Fibroblast of lung (primary cell): ENCODE data around the gene AHR. TPM values are rescaled to one million over a fixed set of nuclear protein-coding genes. Genes with fewer than 3 reads are reported as not detected.

ENCODE experiments used
- DNase-seq, 2 donors: peaks; one replicate each; pipeline versions ENCODE4 v3.0.0 to v3.0.0-alpha.2; 2010; ENCODE audit warnings: low read depth in 2 of 2
- H2AFZ ChIP-seq: 2 replicates; pipeline ENCODE4 v1.5.1; 2012; ENCODE audit warnings: low read length, control low read depth, inconsistent platforms
- H3K27ac ChIP-seq: 2 replicates; pipeline ENCODE4 v1.5.1; 2011; ENCODE audit warnings: low read length, control low read depth; ENCODE audit not compliant: insufficient read depth
- H3K27me3 ChIP-seq: 2 replicates; pipeline ENCODE4 v1.5.1; 2011; ENCODE audit warnings: mild to moderate bottlenecking, low read length; ENCODE audit not compliant: control insufficient read depth, insufficient read depth
- H3K36me3 ChIP-seq: 2 replicates; pipeline ENCODE4 v1.5.1; 2011; ENCODE audit warnings: low read length; ENCODE audit not compliant: control insufficient read depth, insufficient read depth
- H3K4me1 ChIP-seq: 2 replicates; pipeline ENCODE4 v1.5.1; 2011; ENCODE audit warnings: low read length; ENCODE audit not compliant: control insufficient read depth, insufficient read depth; ENCODE audit errors: extremely low read depth
- H3K4me2 ChIP-seq: 2 replicates; pipeline ENCODE4 v1.5.1; 2011; ENCODE audit warnings: low read length, control low read depth; ENCODE audit not compliant: insufficient read depth; ENCODE audit errors: extremely low read depth
- H3K4me3 ChIP-seq, 4 experiments: fragments of 200-600 bp in 1 of 4; sonication (generic) in 1 of 4; replicated peaks in 1 of 4; 2 replicates each; pipeline ENCODE4 v1.5.1; 2011 to 2016; ENCODE audit warnings: low read length in 4 of 4, low read depth in 3 of 4, mild to moderate bottlenecking in 3 of 4, control low read depth in 2 of 4, inconsistent platforms in 1 of 4, mixed read lengths in 1 of 4; ENCODE audit not compliant: insufficient read depth in 1 of 4; ENCODE audit errors: control extremely low read depth in 1 of 4
- H3K79me2 ChIP-seq: 2 replicates; pipeline ENCODE4 v1.5.1; 2012; ENCODE audit warnings: mild to moderate bottlenecking, low read length, inconsistent platforms; ENCODE audit not compliant: control insufficient read depth, insufficient read depth
- H3K9ac ChIP-seq: 2 replicates; pipeline ENCODE4 v1.5.1; 2011; ENCODE audit warnings: mild to moderate bottlenecking, low read length, control low read depth; ENCODE audit not compliant: insufficient read depth
- H3K9me3 ChIP-seq: 2 replicates; pipeline ENCODE4 v1.5.1; 2012; ENCODE audit warnings: low read depth, low read length; ENCODE audit not compliant: control insufficient read depth, insufficient read depth
- H4K20me1 ChIP-seq: 2 replicates; pipeline ENCODE4 v1.5.1; 2011; ENCODE audit warnings: low read length; ENCODE audit not compliant: control insufficient read depth, insufficient read depth; ENCODE audit errors: extremely low read depth
- CTCF ChIP-seq, 2 donors: IDR thresholded peaks in 1 of 2; conservative IDR thresholded peaks in 1 of 2; 1 replicate in 1 of 2; 2 replicates in 1 of 2; pipeline ENCODE4 v1.5.1; 2011 to 2012; ENCODE audit warnings: low read length in 2 of 2, control low read depth in 1 of 2, inconsistent platforms in 1 of 2, low read depth in 1 of 2, mild to moderate bottlenecking in 1 of 2
- EZH2 ChIP-seq: IDR thresholded peaks from 2 replicates; pipeline ENCODE4 v1.5.1; 2012; ENCODE audit warnings: low read length, control low read depth, mild to moderate bottlenecking; ENCODE audit errors: missing control alignments
- polyA plus RNA-seq, 2 donors: library from polyadenylated mRNA; depleted of rRNA in 1 of 2; stranded (reverse) in 1 of 2; unstranded in 1 of 2; fragments of >200 nt; gene quantifications; 2 replicates each; pipeline ENCODE4 v1.2.1, GENCODE V29; 2011 to 2012; ENCODE audit warnings: missing spikeins in 1 of 2
- total RNA-seq: library from RNA; depleted of rRNA; stranded (reverse); fragments of >200 nt; gene quantifications from 2 replicates; pipeline ENCODE4 v1.2.1, GENCODE V29; 2014

The AHR gene
- total and polyA plus RNA-seq, 2 donors (not counting 1 experiment from before 2014, with no cell fraction given), result 15.4 to 84.4 TPM

GRCh38 chr7:17384400-17384799 lies 85.9 kb downstream of the AHR start:
- no peak overlapping the region for H2AFZ ChIP-seq
- TF ChIP-seq CTCF (conservative IDR thresholded peaks at IDR 0.05 in 1 of 2, IDR thresholded peaks at IDR 0.05 in 1 of 2; ENCODE audit: low read depth in 1 of 2, low read length in 2 of 2) (no peak), EZH2 (no peak)
- no peak overlapping the region for H3K27ac ChIP-seq
- no peaks in the 10 kb centered on the region for H3K36me3 ChIP-seq
- DNase-seq, result no peak
- H3K4me1 ChIP-seq, result no peaks in the 10 kb centered on the region
- no peaks in the 10 kb centered on the region for H3K9me3 ChIP-seq
- H3K9ac ChIP-seq, result no peak overlapping the region
- H3K4me2 ChIP-seq, result no peak overlapping the region
- H4K20me1 ChIP-seq, result no peaks in the 10 kb centered on the region
- no peaks in the 10 kb centered on the region for H3K27me3 ChIP-seq
- H3K4me3 ChIP-seq, result no peak overlapping the region
- H3K79me2 ChIP-seq, result no peaks in the 10 kb centered on the region

GRCh38 chr7:17385612-17386011 lies 87.2 kb downstream of the AHR start:
- H3K27me3 ChIP-seq, result no peaks in the 10 kb centered on the region
- no peak overlapping the region for H3K4me2 ChIP-seq
- H3K79me2 ChIP-seq, result no peaks in the 10 kb centered on the region
- no peak overlapping the region for H2AFZ ChIP-seq
- DNase-seq, result no peak
- no peak overlapping the region for H3K9ac ChIP-seq
- H3K9me3 ChIP-seq, result no peaks in the 10 kb centered on the region
- H3K36me3 ChIP-seq, result no peaks in the 10 kb centered on the region
- TF ChIP-seq EZH2 (no peak), CTCF (conservative IDR thresholded peaks at IDR 0.05 in 1 of 2, IDR thresholded peaks at IDR 0.05 in 1 of 2; ENCODE audit: low read depth in 1 of 2, low read length in 2 of 2) (no peak)
- no peak overlapping the region for H3K27ac ChIP-seq
- H3K4me1 ChIP-seq, result no peaks in the 10 kb centered on the region
- H3K4me3 ChIP-seq, result no peak overlapping the region
- no peaks in the 10 kb centered on the region for H4K20me1 ChIP-seq

- no peaks in the 10 kb centered on the region for H3K79me2 ChIP-seq
- no peak overlapping the region for H3K4me3 ChIP-seq
- no peak overlapping the region for H3K4me2 ChIP-seq
- no peak for DNase-seq
- no peaks in the 10 kb centered on the region for H4K20me1 ChIP-seq
- H3K27me3 ChIP-seq, result no peaks in the 10 kb centered on the region
- no peaks in the 10 kb centered on the region for H3K9me3 ChIP-seq
- no peaks in the 10 kb centered on the region for H3K4me1 ChIP-seq
- H3K36me3 ChIP-seq, result no peaks in the 10 kb centered on the region
- no peak overlapping the region for H2AFZ ChIP-seq
- H3K27ac ChIP-seq, result no peak overlapping the region
- H3K9ac ChIP-seq, result no peak overlapping the region
- TF ChIP-seq CTCF (conservative IDR thresholded peaks at IDR 0.05 in 1 of 2, IDR thresholded peaks at IDR 0.05 in 1 of 2; ENCODE audit: low read depth in 1 of 2, low read length in 2 of 2) (no peak), EZH2 (no peak)
Measured at GRCh38 chr7:17390392-17390791, 91.9 kb downstream of the AHR start.
